ENCODE measurements around the gene SUPT5H. TPM values are rescaled to one million over a fixed set of nuclear protein-coding genes. Genes with fewer than 3 reads are reported as not detected.

The SUPT5H gene
- total and polyA plus RNA-seq, 8 donors: 61.7 to 127 (median 109) TPM

DNA sequence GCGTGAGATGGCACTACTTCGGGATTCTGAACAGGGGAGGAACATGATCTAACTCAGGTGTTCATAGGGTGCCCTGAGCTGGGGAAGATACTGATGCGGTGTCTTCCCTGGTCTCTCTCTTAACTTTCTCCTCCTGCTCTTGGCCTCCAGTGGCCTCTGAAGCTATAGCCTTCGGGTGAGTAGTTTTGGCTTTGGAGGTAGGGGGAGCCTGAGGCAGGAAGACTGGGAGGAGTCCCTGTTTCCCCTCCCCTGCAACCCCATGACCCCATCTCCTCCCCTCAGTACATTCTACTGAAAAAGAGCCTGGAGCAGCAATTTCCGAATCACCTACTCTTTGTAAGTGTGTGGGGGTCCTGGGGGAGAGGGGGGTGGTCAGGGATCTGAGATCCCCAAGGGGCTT, 73.1 kb downstream of the SUPT5H start:
- Histone ChIP-seq H3K4me1 (peaks cover 11 to 20% (median 17%) of the 10 kb centered on the region in 4 donors), H3K36me3 (no peaks in the 10 kb centered on the region), H3K9me3 (no peaks in the 10 kb centered on the region), H3K4me3 (no peak overlapping the region), H3K27ac (no peak overlapping the region), H3K27me3 (peaks cover 18 to 54% (median 46%) of the 10 kb centered on the region in 3 donors)
- WGBS, 5 donors: 45 to 69% (median 60%) methylated on average over 4 to 5 of the region's 5 CpGs
- TF ChIP-seq POLR2AphosphoS5 (IDR thresholded peaks at IDR 0.05): no peak
- TF ChIP-seq POLR2A (IDR thresholded peaks at IDR 0.05): no peak
- TF ChIP-seq, protein P1, sequence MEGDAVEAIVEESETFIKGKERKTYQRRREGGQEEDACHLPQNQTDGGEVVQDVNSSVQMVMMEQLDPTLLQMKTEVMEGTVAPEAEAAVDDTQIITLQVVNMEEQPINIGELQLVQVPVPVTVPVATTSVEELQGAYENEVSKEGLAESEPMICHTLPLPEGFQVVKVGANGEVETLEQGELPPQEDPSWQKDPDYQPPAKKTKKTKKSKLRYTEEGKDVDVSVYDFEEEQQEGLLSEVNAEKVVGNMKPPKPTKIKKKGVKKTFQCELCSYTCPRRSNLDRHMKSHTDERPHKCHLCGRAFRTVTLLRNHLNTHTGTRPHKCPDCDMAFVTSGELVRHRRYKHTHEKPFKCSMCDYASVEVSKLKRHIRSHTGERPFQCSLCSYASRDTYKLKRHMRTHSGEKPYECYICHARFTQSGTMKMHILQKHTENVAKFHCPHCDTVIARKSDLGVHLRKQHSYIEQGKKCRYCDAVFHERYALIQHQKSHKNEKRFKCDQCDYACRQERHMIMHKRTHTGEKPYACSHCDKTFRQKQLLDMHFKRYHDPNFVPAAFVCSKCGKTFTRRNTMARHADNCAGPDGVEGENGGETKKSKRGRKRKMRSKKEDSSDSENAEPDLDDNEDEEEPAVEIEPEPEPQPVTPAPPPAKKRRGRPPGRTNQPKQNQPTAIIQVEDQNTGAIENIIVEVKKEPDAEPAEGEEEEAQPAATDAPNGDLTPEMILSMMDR (IDR thresholded peaks at IDR 0.05): no peak
- no peak for TF ChIP-seq EP300 (IDR thresholded peaks at IDR 0.05)
- no peak for DNase-seq
- intact Hi-C loops (cut with DNase I; ENCODE audit: low total_unique reads): no loop called here

DNA sequence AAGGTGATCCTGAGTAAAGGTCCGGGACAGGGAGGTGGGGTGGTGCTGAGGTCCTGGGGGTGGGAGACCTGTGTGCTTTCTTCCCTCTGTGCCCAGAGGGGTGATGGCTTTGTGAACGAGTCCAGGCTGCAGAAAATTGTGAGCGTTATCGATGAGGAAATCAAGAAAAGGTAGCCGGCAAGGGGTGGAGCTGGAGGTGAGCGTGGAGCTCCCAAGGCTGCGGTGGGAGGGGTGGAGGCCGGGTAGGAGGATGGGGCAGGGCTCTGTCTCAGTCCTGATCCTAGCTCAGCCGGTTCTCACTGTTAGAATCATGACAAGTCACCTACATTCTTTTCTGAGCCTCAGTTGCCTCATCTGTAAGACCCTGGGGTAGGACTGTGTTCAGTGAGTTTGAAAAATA, 73.6 kb downstream of the SUPT5H start:
- 37 to 56% (median 52%) methylated on average over 9 of the region's 9 CpGs for WGBS, 5 donors
- H3K27ac ChIP-seq: no peak overlapping the region
- H3K4me1 ChIP-seq: peaks cover 11 to 20% (median 17%) of the 10 kb centered on the region in 4 donors
- TF ChIP-seq, protein P1 (IDR thresholded peaks at IDR 0.05): no peak
- no peak for TF ChIP-seq POLR2AphosphoS5 (IDR thresholded peaks at IDR 0.05)
- TF ChIP-seq EP300 (IDR thresholded peaks at IDR 0.05): no peak
- no peaks in the 10 kb centered on the region for H3K36me3 ChIP-seq
- H3K4me3 ChIP-seq: no peak overlapping the region
- intact Hi-C loops (cut with DNase I; ENCODE audit: low total_unique reads): no loop called here
- H3K9me3 ChIP-seq: no peaks in the 10 kb centered on the region
- peaks cover 18 to 49% (median 41%) of the 10 kb centered on the region in 3 donors for H3K27me3 ChIP-seq
- no peak for DNase-seq

DNA sequence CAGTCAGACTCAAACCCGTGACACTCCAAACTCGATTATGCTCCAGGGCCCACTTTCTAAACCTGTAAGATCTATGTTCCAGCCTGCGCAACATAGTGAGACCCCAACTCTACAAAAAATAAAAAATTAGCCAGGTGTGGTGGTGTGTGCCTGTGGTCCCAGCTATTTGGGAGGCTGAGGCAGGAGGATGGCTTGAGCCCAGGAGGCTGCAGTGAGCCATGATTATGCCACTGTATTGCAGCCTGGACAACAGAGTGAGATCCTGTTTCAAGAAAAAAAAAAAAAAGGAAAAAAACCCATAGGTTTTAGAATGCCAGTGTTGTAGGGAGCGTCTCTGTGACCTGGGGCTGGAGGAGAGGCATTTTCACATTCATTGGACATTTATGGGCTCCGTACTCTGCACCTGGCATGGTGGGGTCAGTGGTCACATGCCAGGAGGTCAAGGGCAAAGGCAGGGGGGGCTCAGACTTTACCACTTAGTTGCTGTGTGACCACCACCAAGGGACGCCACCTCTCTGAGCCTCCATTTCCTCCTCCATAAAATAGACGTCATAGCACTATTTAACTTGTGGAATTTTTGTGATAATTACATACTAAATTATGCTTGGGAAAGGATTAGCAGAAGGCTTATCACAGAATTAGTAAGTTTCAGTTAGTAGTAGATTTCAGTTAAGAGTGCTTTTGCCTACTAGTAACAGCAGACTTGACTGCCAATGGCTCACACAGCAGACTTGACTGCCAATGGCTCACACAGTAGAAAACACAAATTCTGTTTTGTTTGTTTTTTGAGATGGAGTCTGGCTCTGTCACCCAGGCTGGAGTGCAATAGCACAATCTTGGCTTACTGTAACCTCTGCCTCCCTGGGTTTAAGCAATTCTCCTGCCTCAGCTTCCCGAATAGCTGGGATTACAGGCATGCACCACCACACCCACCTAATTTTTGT, 75.4 kb downstream of the SUPT5H start:
- H3K4me3 ChIP-seq: no peak overlapping the region
- intact Hi-C loops (cut with DNase I; ENCODE audit: low total_unique reads): no loop called here
- H3K27me3 ChIP-seq: peaks cover 2 to 31% (median 23%) of the 10 kb centered on the region in 3 donors
- H3K9me3 ChIP-seq: no peaks in the 10 kb centered on the region
- WGBS, 5 donors: 81 to 90% (median 84%) methylated on average over 8 of the region's 8 CpGs
- H3K27ac ChIP-seq: no peak overlapping the region
- TF ChIP-seq POLR2A (IDR thresholded peaks at IDR 0.05) (no peak), EP300 (IDR thresholded peaks at IDR 0.05) (no peak), POLR2AphosphoS5 (IDR thresholded peaks at IDR 0.05) (no peak)
- TF ChIP-seq, protein P1 (IDR thresholded peaks at IDR 0.05): no peak
- peaks cover under 1 to 5% (median 4%) of the 10 kb centered on the region in 4 donors for H3K4me1 ChIP-seq
- H3K36me3 ChIP-seq: no peaks in the 10 kb centered on the region
- no peak for DNase-seq

DNA sequence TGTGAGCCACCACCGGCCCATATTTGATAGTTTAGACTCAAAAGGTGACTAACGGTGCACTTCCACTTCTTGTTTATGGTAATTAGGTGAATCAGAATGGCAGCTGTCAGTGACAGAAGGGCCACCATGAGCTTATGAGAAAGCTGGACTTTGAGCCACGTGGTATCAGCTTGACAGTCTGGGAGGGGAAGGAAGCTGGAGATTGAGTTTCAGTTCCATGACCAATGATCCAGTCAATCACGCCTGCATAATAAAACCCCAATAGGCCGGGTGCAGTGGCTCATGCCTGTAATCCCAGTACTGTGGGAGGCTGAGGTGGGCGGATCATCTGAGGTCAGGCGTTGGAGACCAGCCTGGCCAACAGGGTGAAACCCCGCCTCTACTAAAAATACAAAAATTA, 79.1 kb downstream of the SUPT5H start:
- no peak for DNase-seq

More for the DNA sequence above, 79.1 kb downstream of the SUPT5H start:
- 77 to 90% (median 85%) methylated on average over 8 of the region's 8 CpGs for WGBS, 5 donors
- Histone ChIP-seq H3K27me3 (no peaks in the 10 kb centered on the region), H3K4me3 (no peak overlapping the region), H3K27ac (no peak overlapping the region), H3K9me3 (no peaks in the 10 kb centered on the region), H3K36me3 (peaks cover 0 to 6% (median 2%) of the 10 kb centered on the region in 4 donors), H3K4me1 (peaks cover 0 to under 1% (median 0%) of the 10 kb centered on the region in 4 donors)
- TF ChIP-seq EP300 (IDR thresholded peaks at IDR 0.05) (no peak), POLR2A (IDR thresholded peaks at IDR 0.05) (no peak), POLR2AphosphoS5 (IDR thresholded peaks at IDR 0.05) (no peak)
- TF ChIP-seq, protein P1 (IDR thresholded peaks at IDR 0.05): no peak
- intact Hi-C loops (cut with DNase I; ENCODE audit: low total_unique reads): no loop called here
